ENCODE measurements around the gene KRTAP12-3. TPM values are rescaled to one million over a fixed set of nuclear protein-coding genes. Genes with fewer than 3 reads are reported as not detected.

The KRTAP12-3 gene
- total RNA-seq, 4 donors from 2014 or later, result not detected

GRCh38 chr21:44666401-44667320 is 8.9 kb downstream of the KRTAP12-3 start, which contains the start of gene KRTAP12-2:
Gene KRTAP12-2 (minus strand): TSS chr21:44666927. CDS start chr21:44666886, 41 bp downstream.
- intact Hi-C loops (cut with DNase I; ENCODE audit: low total_unique reads), result no loop called here
- Histone ChIP-seq H3K27me3 (no peaks in the 10 kb centered on the region), H3K9me3 (peaks cover 0 to 5% of the 10 kb centered on the region in 2 donors), H3K4me1 (no peaks in the 10 kb centered on the region), H3K36me3 (no peaks in the 10 kb centered on the region), H3K4me3 (no peak within 1 kb of the TSS), H3K27ac (no peak within 1 kb of the TSS)
- DNase-seq, result no peak
- TF ChIP-seq POLR2A (IDR thresholded peaks at IDR 0.05), result no peak
- no peak for TF ChIP-seq CTCF (IDR thresholded peaks at IDR 0.05)

GRCh38 chr21:44667612-44668011 is 9.9 kb downstream of the KRTAP12-3 start:
- Histone ChIP-seq H3K9me3 (peaks cover 0 to 6% of the 10 kb centered on the region in 2 donors), H3K36me3 (no peaks in the 10 kb centered on the region), H3K27me3 (no peaks in the 10 kb centered on the region), H3K27ac (no peak overlapping the region), H3K4me3 (no peak overlapping the region), H3K4me1 (no peaks in the 10 kb centered on the region)
- DNase-seq, result no peak
- TF ChIP-seq POLR2A (IDR thresholded peaks at IDR 0.05), result no peak
- no peak for TF ChIP-seq CTCF (IDR thresholded peaks at IDR 0.05)
- intact Hi-C loops (cut with DNase I; ENCODE audit: low total_unique reads), result no loop called here

- Histone ChIP-seq H3K27me3 (no peaks in the 10 kb centered on the region), H3K4me3 (no peak overlapping the region), H3K27ac (no peak overlapping the region), H3K9me3 (peaks cover 0 to 6% of the 10 kb centered on the region in 2 donors), H3K36me3 (no peaks in the 10 kb centered on the region), H3K4me1 (no peaks in the 10 kb centered on the region)
- DNase-seq, result no peak
- TF ChIP-seq CTCF (IDR thresholded peaks at IDR 0.05), result no peak
- no peak for TF ChIP-seq POLR2A (IDR thresholded peaks at IDR 0.05)
- intact Hi-C loops (cut with DNase I; ENCODE audit: low total_unique reads), result no loop called here
Observed at GRCh38 chr21:44670642-44671432, 13.1 kb downstream of the KRTAP12-3 start.

GRCh38 chr21:44671911-44672310 is 14.2 kb downstream of the KRTAP12-3 start:
- Histone ChIP-seq H3K27ac (no peak overlapping the region), H3K4me3 (no peak overlapping the region), H3K36me3 (no peaks in the 10 kb centered on the region), H3K9me3 (peaks cover 0 to 6% of the 10 kb centered on the region in 2 donors), H3K4me1 (no peaks in the 10 kb centered on the region), H3K27me3 (no peaks in the 10 kb centered on the region)
- TF ChIP-seq POLR2A (IDR thresholded peaks at IDR 0.05) (no peak), CTCF (IDR thresholded peaks at IDR 0.05) (no peak)
- intact Hi-C loops (cut with DNase I; ENCODE audit: low total_unique reads), result no loop called here
- DNase-seq, result no peak

- intact Hi-C loops (cut with DNase I; ENCODE audit: low total_unique reads), result no loop called here
- no peak for DNase-seq
- H3K27ac ChIP-seq, result no peak overlapping the region
Observed at GRCh38 chr21:44677881-44678280, 20.1 kb downstream of the KRTAP12-3 start.

More at GRCh38 chr21:44677881-44678280, 20.1 kb downstream of the KRTAP12-3 start:
- Histone ChIP-seq H3K9me3 (no peaks in the 10 kb centered on the region), H3K4me1 (no peaks in the 10 kb centered on the region), H3K36me3 (no peaks in the 10 kb centered on the region), H3K4me3 (no peak overlapping the region), H3K27me3 (no peaks in the 10 kb centered on the region)
- TF ChIP-seq CTCF (IDR thresholded peaks at IDR 0.05), result no peak
- no peak for TF ChIP-seq POLR2A (IDR thresholded peaks at IDR 0.05)

Data from uterus (tissue), 4 donors.